Measurements from ENCODE around the gene FAM83G. TPM values are rescaled to one million over a fixed set of nuclear protein-coding genes. Genes with fewer than 3 reads are reported as not detected.

FAM83G gene
- total RNA-seq, 1 experiment from 2014 or later: 24.3 TPM

- no peaks in the 10 kb centered on the region for H3K27me3 Mint-ChIP-seq (ENCODE audit: insufficient read depth, unreplicated experiment)
- no peak overlapping the region for H3K4me3 Mint-ChIP-seq (ENCODE audit: unreplicated experiment)
- no peak overlapping the region for H3K4me3 ChIP-seq (ENCODE audit: low read depth, low read length)
- peaks cover 25% of the 10 kb centered on the region for H3K4me1 ChIP-seq
- no peak overlapping the region for H3K27ac Mint-ChIP-seq (ENCODE audit: unreplicated experiment)
- H3K36me3 ChIP-seq (ENCODE audit: control insufficient read depth, insufficient read depth, low read length): no peaks in the 10 kb centered on the region; the same call in 1 of the 2 replicates
- CTCF ChIA-PET: no interaction called here
- BruUV-seq (replicated peaks): no TSS peak
- no peaks in the 10 kb centered on the region for H3K27me3 ChIP-seq (replicated peaks; ENCODE audit: control insufficient read depth, insufficient read depth, low read length)
- H3K4me1 Mint-ChIP-seq (ENCODE audit: low read depth, unreplicated experiment): peaks cover 7% of the 10 kb centered on the region
- DNase-seq: no peak
- POLR2A ChIA-PET: no interaction called here
- intact Hi-C loops (cut with micrococcal nuclease; ENCODE audit: unreplicated experiment): no loop called here
- TF ChIP-seq CTCF (IDR thresholded peaks at IDR 0.05; ENCODE audit: insufficient read depth in 1 of 2, low read depth in 1 of 2, low read length in 1 of 2, severe bottlenecking in 1 of 2, unreplicated experiment in 1 of 2): no peak
- peaks cover 5% of the 10 kb centered on the region for H3K9me3 Mint-ChIP-seq (ENCODE audit: unreplicated experiment)
- H3K36me3 Mint-ChIP-seq (ENCODE audit: insufficient read depth, unreplicated experiment): peaks cover 53% of the 10 kb centered on the region
- H3K9me3 ChIP-seq: no peaks in the 10 kb centered on the region
Measured at GRCh38 chr17:19000531-19001325, 3.8 kb downstream of the FAM83G start.

- H3K4me3 Mint-ChIP-seq (ENCODE audit: unreplicated experiment): no peak overlapping the region
- no peak for TF ChIP-seq CTCF (IDR thresholded peaks at IDR 0.05; ENCODE audit: insufficient read depth in 1 of 2, low read depth in 1 of 2, low read length in 1 of 2, severe bottlenecking in 1 of 2, unreplicated experiment in 1 of 2)
- no peaks in the 10 kb centered on the region for H3K27me3 ChIP-seq (replicated peaks; ENCODE audit: control insufficient read depth, insufficient read depth, low read length)
- peaks cover 62% of the 10 kb centered on the region for H3K36me3 Mint-ChIP-seq (ENCODE audit: insufficient read depth, unreplicated experiment)
- DNase-seq: no peak
- ChIA-PET CTCF (no interaction called here), POLR2A (no interaction called here)
- H3K27ac Mint-ChIP-seq (ENCODE audit: unreplicated experiment): no peak overlapping the region
- intact Hi-C loops (cut with micrococcal nuclease; ENCODE audit: unreplicated experiment): no loop called here
- H3K9me3 Mint-ChIP-seq (ENCODE audit: unreplicated experiment): peaks cover 13% of the 10 kb centered on the region
- no peaks in the 10 kb centered on the region; the same call in 1 of the 2 replicates for H3K36me3 ChIP-seq (ENCODE audit: control insufficient read depth, insufficient read depth, low read length)
- H3K4me3 ChIP-seq (ENCODE audit: low read depth, low read length): no peak overlapping the region
- H3K4me1 ChIP-seq: peaks cover 17% of the 10 kb centered on the region
- peaks cover 7% of the 10 kb centered on the region for H3K4me1 Mint-ChIP-seq (ENCODE audit: low read depth, unreplicated experiment)
- no peaks in the 10 kb centered on the region for H3K27me3 Mint-ChIP-seq (ENCODE audit: insufficient read depth, unreplicated experiment)
- BruUV-seq (replicated peaks): no TSS peak
- peaks cover 7% of the 10 kb centered on the region; the same call in 1 of the 2 replicates for H3K9me3 ChIP-seq
Measured at GRCh38 chr17:18999911-19000310, 4.7 kb downstream of the FAM83G start.

GRCh38 chr17:18999394-18999793 lies 5.2 kb downstream of the FAM83G start:
- Mint-ChIP-seq H3K4me3 (ENCODE audit: unreplicated experiment) (no peak overlapping the region), H3K4me1 (ENCODE audit: low read depth, unreplicated experiment) (peaks cover 7% of the 10 kb centered on the region), H3K9me3 (ENCODE audit: unreplicated experiment) (peaks cover 14% of the 10 kb centered on the region), H3K27ac (ENCODE audit: unreplicated experiment) (no peak overlapping the region), H3K36me3 (ENCODE audit: insufficient read depth, unreplicated experiment) (peaks cover 67% of the 10 kb centered on the region), H3K27me3 (ENCODE audit: insufficient read depth, unreplicated experiment) (no peaks in the 10 kb centered on the region)
- Histone ChIP-seq H3K9me3 (peaks cover 7% of the 10 kb centered on the region; the same call in 1 of the 2 replicates), H3K27me3 (replicated peaks; ENCODE audit: control insufficient read depth, insufficient read depth, low read length) (no peaks in the 10 kb centered on the region), H3K4me1 (peaks cover 15% of the 10 kb centered on the region), H3K4me3 (ENCODE audit: low read depth, low read length) (no peak overlapping the region), H3K36me3 (ENCODE audit: control insufficient read depth, insufficient read depth, low read length) (no peaks in the 10 kb centered on the region; the same call in 1 of the 2 replicates)
- CTCF ChIA-PET: no interaction called here
- POLR2A ChIA-PET: no interaction called here
- intact Hi-C loops (cut with micrococcal nuclease; ENCODE audit: unreplicated experiment): no loop called here
- BruUV-seq (replicated peaks): no TSS peak
- no peak for DNase-seq
- TF ChIP-seq CTCF (IDR thresholded peaks at IDR 0.05; ENCODE audit: insufficient read depth in 1 of 2, low read depth in 1 of 2, low read length in 1 of 2, severe bottlenecking in 1 of 2, unreplicated experiment in 1 of 2): no peak

Data from Caco-2 (cell line).